ENCODE data around the gene NRDC.

The NRDC gene

DNA sequence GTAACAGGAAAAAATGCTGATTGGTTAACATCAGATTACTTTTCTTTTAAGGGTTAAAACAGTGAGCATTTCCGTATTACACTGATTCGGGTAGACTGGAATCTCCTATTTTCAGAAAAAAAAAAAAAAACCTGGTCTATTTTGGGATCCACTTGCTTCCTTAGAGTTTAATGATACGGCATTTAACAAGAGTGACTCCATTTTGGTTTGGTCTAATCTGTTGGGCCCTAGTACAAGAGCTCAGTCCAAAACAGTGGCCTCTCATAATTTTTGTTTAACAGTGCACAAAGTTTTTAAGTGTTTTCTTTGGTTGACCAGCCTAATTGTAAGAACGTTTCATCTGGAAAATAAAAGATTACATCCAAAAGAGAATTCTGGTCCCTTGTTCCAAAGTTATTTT lies 120.2 kb downstream of the NRDC start:
- no peak for DNase-seq (ENCODE audit: low spot score)

DNA sequence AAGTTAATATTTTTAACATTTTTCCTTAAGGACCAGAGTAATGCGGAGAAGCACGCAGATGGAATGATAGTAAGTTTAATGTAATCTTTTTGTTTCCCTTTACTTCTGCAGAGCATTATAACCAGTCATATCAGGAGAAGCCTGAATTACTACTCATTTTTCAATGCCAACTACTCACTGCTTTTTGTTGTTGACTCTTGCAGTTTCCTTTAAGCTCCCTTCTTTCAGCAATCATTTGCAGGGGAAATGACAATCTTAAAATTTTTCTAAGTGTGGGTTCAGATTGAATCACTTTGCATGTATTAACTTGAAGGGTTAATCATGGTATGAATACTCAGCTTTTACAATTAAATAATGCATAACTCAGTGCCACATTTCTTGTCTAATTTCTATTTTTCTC lies 122.2 kb downstream of the NRDC start:
- no peak for DNase-seq (ENCODE audit: low spot score)

GRCh38 chr1:51755437-51755836 lies 123.1 kb downstream of the NRDC start:
- DNase-seq (ENCODE audit: low spot score), result no peak

DNA sequence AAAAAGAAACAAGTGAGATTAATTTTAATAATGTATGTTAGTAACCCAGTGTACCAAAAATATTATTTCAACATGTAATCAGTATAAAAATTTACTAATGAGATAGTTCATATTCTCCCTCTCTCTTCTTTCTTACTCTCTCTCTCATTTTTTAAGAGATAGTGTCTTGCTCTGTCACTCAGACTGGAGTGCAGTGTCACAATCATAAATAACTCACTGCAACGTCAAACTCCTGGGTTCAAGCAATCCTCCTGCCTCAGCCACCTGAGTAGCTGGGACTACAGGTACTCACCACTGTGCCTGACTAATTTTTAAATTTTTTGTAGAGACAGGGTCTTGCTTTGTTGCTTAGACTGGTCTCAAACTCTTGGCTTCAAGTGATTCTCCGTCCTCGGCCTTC lies 123.9 kb downstream of the NRDC start:
- no peak for DNase-seq (ENCODE audit: low spot score)

- DNase-seq (ENCODE audit: low spot score), result no peak
Measured at GRCh38 chr1:51753969-51754368, 124.6 kb downstream of the NRDC start.

DNA sequence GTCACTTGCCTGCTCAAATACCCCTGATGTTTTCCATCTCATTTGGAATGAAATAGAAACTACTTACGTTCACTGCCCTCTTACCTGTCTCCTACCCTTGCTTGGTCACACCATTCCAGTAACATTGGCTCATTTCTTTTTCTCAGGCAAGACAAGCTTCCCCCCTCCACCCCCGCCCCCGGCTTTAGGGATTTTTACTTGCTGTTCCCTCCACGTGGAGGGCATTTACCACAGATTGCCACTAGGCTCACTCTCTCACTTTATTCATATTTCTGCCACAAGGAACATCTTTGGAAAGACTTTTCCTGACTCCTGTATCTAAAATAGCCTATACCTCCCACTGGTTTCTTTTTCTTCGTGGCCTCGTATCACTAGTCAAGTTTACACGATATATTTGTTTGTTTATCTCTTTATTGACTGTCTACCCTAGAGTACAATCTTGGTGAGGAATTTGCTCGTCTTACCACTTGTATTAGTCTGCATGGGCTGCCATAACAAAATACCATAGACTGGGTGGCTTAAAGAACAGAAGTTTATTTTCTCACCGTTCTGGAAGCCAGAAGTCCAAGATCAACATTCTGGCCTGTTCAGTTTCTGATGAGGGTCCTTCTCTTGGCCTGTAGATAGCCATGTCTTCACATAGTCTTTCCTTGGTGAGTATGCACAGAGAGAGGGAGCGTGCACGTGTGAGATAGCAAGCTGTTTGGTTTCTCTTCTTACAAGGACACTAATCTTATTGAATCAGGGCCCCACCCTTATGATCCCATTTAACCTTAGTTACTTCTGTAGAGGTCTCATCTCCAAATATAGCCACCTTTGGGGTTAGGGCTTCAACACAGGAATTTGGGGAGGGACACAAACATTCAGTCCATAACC lies 126.2 kb downstream of the NRDC start:
- DNase-seq (ENCODE audit: low spot score), result no peak

- no peak for DNase-seq (ENCODE audit: low spot score)
Measured at GRCh38 chr1:51750729-51751128, 127.8 kb downstream of the NRDC start.

GRCh38 chr1:51750218-51750617 lies 128.3 kb downstream of the NRDC start:
- DNase-seq (ENCODE audit: low spot score), result no peak

DNA sequence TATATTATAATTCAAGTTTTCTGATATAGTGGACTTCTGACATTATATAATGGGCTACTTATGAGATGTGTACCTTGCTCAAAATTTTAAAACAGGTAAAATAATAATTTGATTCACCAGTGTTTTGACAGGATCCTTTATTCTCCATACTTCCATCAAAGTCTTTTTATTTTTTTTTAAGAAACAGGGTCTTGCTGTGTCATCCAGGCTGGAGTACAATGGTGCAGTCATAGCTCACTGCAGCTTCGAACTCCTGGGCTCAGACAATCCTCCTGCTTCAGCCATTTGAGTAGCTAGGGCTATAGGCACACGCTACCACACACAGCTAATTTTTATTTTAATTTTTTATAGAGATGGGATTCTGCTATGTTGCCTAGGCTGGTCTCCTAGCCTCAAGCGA lies 129.4 kb downstream of the NRDC start:
- DNase-seq (ENCODE audit: low spot score), result no peak

GRCh38 chr1:51745304-51745570 lies 133.3 kb downstream of the NRDC start:
- no peak for DNase-seq (ENCODE audit: low spot score)

- no peak for DNase-seq (ENCODE audit: low spot score)
Measured at GRCh38 chr1:51744506-51745303, 133.8 kb downstream of the NRDC start.

DNA sequence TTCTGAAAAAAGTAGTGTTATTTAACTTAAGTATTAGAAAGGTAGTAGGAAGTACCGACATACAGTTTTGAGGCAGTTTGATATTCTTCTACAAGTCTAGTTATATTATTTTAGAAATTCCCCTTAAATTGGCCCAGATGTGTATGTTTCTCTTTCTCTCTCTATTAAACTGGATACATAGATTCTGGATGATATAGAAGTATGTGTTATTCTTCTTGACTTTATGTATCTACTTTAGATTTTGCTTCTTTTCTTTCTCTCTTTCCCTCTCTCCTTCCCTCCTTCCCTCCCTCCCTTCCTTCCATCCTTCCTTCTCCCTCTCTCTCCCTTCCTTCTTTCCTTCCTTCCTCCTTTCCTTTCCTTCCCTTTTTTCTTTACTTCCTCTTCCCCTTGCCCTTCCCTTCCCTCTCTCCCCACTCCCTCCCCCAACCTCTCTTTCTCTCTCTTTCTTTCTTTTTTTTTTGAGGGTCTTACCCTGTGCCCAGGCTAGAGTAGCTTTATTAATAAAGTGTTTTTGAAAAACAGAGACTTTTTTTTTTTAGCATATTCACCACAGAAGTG lies 137.3 kb downstream of the NRDC start:
- DNase-seq (ENCODE audit: low spot score), result no peak

- no peak for DNase-seq (ENCODE audit: low spot score)
Measured at GRCh38 chr1:51740652-51741051, 137.9 kb downstream of the NRDC start.
